Measurements from ENCODE around the gene MS4A7. TPM values are rescaled to one million over a fixed set of nuclear protein-coding genes. Genes with fewer than 3 reads are reported as not detected.

Gene MS4A7
- total RNA-seq, 1 donor from 2014 or later, result not detected

GRCh38 chr11:60376601-60377000 lies 1.7 kb upstream of the MS4A7 start:
- Mint-ChIP-seq H3K27me3 (ENCODE audit: low read depth) (peaks cover 21% of the 10 kb centered on the region), H3K27ac (ENCODE audit: unreplicated experiment) (no peak overlapping the region), H3K4me1 (ENCODE audit: low read depth) (no peaks in the 10 kb centered on the region), H3K9me3 (ENCODE audit: low read depth) (no peaks in the 10 kb centered on the region), H3K4me3 (ENCODE audit: unreplicated experiment) (no peak overlapping the region), H3K36me3 (ENCODE audit: low read depth) (no peaks in the 10 kb centered on the region)
- no peak for DNase-seq (ENCODE audit: low spot score)
- TF ChIP-seq CTCF (IDR thresholded peaks at IDR 0.05), result no peak

GRCh38 chr11:60377401-60378136 lies 763 bp upstream of the MS4A7 start:
- Mint-ChIP-seq H3K27ac (ENCODE audit: unreplicated experiment) (no peak overlapping the region), H3K4me3 (ENCODE audit: unreplicated experiment) (no peak overlapping the region), H3K4me1 (ENCODE audit: low read depth) (no peaks in the 10 kb centered on the region), H3K27me3 (ENCODE audit: low read depth) (peaks cover 26% of the 10 kb centered on the region), H3K9me3 (ENCODE audit: low read depth) (no peaks in the 10 kb centered on the region), H3K36me3 (ENCODE audit: low read depth) (no peaks in the 10 kb centered on the region)
- no peak for TF ChIP-seq CTCF (IDR thresholded peaks at IDR 0.05)
- DNase-seq (ENCODE audit: low spot score), result no peak

GRCh38 chr11:60389279-60389910 lies 11.1 kb downstream of the MS4A7 start:
- Mint-ChIP-seq H3K27ac (ENCODE audit: unreplicated experiment) (no peak overlapping the region), H3K4me3 (ENCODE audit: unreplicated experiment) (no peak overlapping the region), H3K36me3 (ENCODE audit: low read depth) (no peaks in the 10 kb centered on the region), H3K4me1 (ENCODE audit: low read depth) (no peaks in the 10 kb centered on the region), H3K27me3 (ENCODE audit: low read depth) (peaks cover 4% of the 10 kb centered on the region), H3K9me3 (ENCODE audit: low read depth) (no peaks in the 10 kb centered on the region)
- DNase-seq (ENCODE audit: low spot score), result no peak
- TF ChIP-seq CTCF (IDR thresholded peaks at IDR 0.05), result no peak

GRCh38 chr11:60390419-60390818 lies 12.1 kb downstream of the MS4A7 start:
- TF ChIP-seq CTCF (IDR thresholded peaks at IDR 0.05), result no peak
- no peak overlapping the region for H3K4me3 Mint-ChIP-seq (ENCODE audit: unreplicated experiment)
- no peaks in the 10 kb centered on the region for H3K36me3 Mint-ChIP-seq (ENCODE audit: low read depth)
- peaks cover 4% of the 10 kb centered on the region for H3K27me3 Mint-ChIP-seq (ENCODE audit: low read depth)
- H3K4me1 Mint-ChIP-seq (ENCODE audit: low read depth), result no peaks in the 10 kb centered on the region
- H3K9me3 Mint-ChIP-seq (ENCODE audit: low read depth), result no peaks in the 10 kb centered on the region
- H3K27ac Mint-ChIP-seq (ENCODE audit: unreplicated experiment), result no peak overlapping the region
- DNase-seq (ENCODE audit: low spot score), result no peak

GRCh38 chr11:60392361-60392760 lies 14.0 kb downstream of the MS4A7 start:
- no peak for DNase-seq (ENCODE audit: low spot score)
- H3K27me3 Mint-ChIP-seq (ENCODE audit: low read depth), result peaks cover 5% of the 10 kb centered on the region
- H3K4me3 Mint-ChIP-seq (ENCODE audit: unreplicated experiment), result no peak overlapping the region
- TF ChIP-seq CTCF (IDR thresholded peaks at IDR 0.05), result no peak
- H3K36me3 Mint-ChIP-seq (ENCODE audit: low read depth), result no peaks in the 10 kb centered on the region
- H3K9me3 Mint-ChIP-seq (ENCODE audit: low read depth), result no peaks in the 10 kb centered on the region
- no peak overlapping the region for H3K27ac Mint-ChIP-seq (ENCODE audit: unreplicated experiment)
- no peaks in the 10 kb centered on the region for H3K4me1 Mint-ChIP-seq (ENCODE audit: low read depth)
